Parathyroid adenoma (tissue), 2 donors: ENCODE data around the gene HOXA7.
A peak's percentile ranks its signal among the peaks of the same experiment; 100 is the strongest.

ENCODE experiments used
- H2AFZ ChIP-seq: fragments of 300-600 bp; sonication (generic); one replicate; pipeline ENCODE4 v1.7.0; 2017; ENCODE audit warnings: antibody characterized with exemption, mild to moderate bottlenecking
- H3K27ac ChIP-seq: fragments of 300-600 bp; sonication (generic); one replicate; pipeline ENCODE4 v1.7.0; 2017
- H3K27me3 ChIP-seq: fragments of 300-600 bp; sonication (generic); one replicate; pipeline ENCODE4 v1.7.0; 2017; ENCODE audit warnings: low read length; ENCODE audit not compliant: control insufficient read depth, insufficient read depth
- H3K36me3 ChIP-seq: fragments of 300-600 bp; sonication (generic); one replicate; pipeline ENCODE4 v1.7.0; 2017; ENCODE audit warnings: low read length; ENCODE audit not compliant: control insufficient read depth, insufficient read depth
- H3K4me1 ChIP-seq: fragments of 300-600 bp; sonication (generic); one replicate; pipeline ENCODE4 v1.7.0; 2017; ENCODE audit warnings: control low read depth
- H3K4me2 ChIP-seq: fragments of 300-600 bp; sonication (generic); one replicate; pipeline ENCODE4 v1.7.0; 2017; ENCODE audit warnings: low read length
- H3K4me3 ChIP-seq: fragments of 300-600 bp; sonication (generic); one replicate; pipeline ENCODE4 v1.7.0; 2017; ENCODE audit warnings: low read depth, low read length
- H3K79me2 ChIP-seq: fragments of 300-600 bp; sonication (generic); one replicate; pipeline ENCODE4 v1.7.0; 2017; ENCODE audit warnings: control low read depth
- H3K9ac ChIP-seq: fragments of 300-600 bp; sonication (generic); one replicate; pipeline ENCODE4 v1.7.0; 2017; ENCODE audit warnings: mild to moderate bottlenecking
- H3K9me3 ChIP-seq: fragments of 300-600 bp; sonication (generic); one replicate; pipeline ENCODE4 v1.7.0; 2017; ENCODE audit warnings: low read length; ENCODE audit not compliant: control insufficient read depth
- TF ChIP-seq, protein P1 (sequence below): fragments of 300-600 bp; sonication (generic); IDR thresholded peaks from one replicate; pipeline ENCODE4 v1.7.0; 2017; ENCODE audit warnings: antibody characterized with exemption, mild to moderate bottlenecking
- donor health status: primary hyperparathyroidism.

HOXA7 gene

DNA sequence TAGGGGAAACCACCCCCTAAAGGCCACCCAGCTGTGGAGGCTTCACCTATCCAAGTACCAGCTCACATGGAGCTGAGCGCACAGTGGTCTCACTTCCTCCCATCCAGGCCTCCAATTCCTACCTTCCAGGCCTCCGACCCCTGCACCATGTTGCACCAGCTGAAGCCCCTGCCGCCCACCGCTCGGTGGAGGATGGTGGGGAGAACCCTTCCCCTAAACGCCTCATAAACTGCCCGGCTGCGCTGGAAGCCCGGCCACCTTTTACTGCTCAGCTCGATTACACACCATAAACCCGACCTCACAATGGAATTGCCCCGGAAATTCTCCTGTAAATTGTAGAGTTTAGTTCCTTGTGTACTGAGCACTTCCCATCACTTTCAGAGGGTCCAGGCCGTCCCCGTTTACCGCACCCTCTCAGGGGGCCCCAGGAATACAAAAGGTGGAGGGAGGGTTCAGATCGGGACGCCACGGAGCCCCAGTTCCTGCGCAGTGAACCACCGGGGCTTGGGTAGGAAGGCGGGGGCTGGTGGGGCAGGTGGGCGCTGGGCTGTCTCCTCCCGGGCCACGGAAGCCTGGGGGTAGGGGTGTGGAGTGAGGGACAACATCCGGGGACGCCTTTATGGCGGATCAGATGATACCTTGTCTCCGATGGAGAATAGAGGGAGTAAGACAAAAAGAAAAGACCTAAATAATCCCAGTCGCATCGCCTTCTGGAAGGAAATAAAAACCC, 1.4 kb upstream of the HOXA7 start:
- Histone ChIP-seq H3K9ac (no peak overlapping the region), H3K9me3 (no peaks in the 10 kb centered on the region), H3K4me2 (no peak overlapping the region), H3K4me1 (no peaks in the 10 kb centered on the region), H3K4me3 (no peak overlapping the region), H3K27ac (no peak overlapping the region), H2AFZ (no peak overlapping the region), H3K27me3 (peaks cover 32% of the 10 kb centered on the region), H3K79me2 (no peaks in the 10 kb centered on the region), H3K36me3 (no peaks in the 10 kb centered on the region)
- TF ChIP-seq, protein P1, sequence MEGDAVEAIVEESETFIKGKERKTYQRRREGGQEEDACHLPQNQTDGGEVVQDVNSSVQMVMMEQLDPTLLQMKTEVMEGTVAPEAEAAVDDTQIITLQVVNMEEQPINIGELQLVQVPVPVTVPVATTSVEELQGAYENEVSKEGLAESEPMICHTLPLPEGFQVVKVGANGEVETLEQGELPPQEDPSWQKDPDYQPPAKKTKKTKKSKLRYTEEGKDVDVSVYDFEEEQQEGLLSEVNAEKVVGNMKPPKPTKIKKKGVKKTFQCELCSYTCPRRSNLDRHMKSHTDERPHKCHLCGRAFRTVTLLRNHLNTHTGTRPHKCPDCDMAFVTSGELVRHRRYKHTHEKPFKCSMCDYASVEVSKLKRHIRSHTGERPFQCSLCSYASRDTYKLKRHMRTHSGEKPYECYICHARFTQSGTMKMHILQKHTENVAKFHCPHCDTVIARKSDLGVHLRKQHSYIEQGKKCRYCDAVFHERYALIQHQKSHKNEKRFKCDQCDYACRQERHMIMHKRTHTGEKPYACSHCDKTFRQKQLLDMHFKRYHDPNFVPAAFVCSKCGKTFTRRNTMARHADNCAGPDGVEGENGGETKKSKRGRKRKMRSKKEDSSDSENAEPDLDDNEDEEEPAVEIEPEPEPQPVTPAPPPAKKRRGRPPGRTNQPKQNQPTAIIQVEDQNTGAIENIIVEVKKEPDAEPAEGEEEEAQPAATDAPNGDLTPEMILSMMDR = no peak

DNA sequence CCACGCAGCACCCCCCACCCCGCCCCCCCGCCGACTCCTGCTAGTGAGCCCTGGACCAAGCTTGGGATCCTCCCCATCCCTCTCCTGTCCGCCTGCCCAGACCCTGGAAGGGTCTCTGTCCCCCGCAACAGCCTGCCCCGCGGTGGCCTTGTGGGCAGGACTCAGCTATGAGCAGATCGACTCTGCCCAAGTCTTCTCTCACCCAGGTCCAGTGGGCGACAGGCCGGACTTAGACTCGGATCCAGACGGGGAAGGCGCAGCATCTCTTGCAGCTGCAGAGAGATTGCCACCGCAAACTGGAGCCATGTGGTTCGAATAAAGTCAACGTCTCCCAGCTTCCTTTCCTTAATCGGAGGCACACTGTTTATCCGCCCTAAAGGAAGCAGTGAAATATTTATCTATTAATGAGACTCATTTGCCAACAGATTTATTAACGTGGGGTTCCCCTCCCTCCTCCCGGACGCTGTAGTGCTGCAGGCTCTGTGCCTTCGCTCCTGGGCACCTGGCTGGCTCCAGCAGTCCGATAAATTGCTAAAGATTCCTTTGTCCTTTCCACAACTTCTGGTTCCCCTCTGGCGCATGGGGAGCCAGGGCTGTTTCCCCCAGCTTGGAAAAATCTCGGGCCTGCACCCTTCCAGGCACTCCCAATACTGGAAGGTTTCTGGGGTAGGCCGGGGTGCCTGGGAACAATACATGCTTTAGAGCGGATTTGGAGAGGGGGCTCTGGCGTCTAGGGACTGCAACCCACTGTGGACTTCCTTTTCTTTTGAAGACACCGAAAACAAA, 634 bp upstream of the HOXA7 start:
- Histone ChIP-seq H3K79me2 (no peaks in the 10 kb centered on the region), H3K27me3 (peaks cover 32% of the 10 kb centered on the region), H3K4me2 (no peak overlapping the region), H3K9ac (no peak overlapping the region), H3K4me3 (no peak overlapping the region), H3K9me3 (no peaks in the 10 kb centered on the region), H3K27ac (no peak overlapping the region), H2AFZ (no peak overlapping the region), H3K4me1 (no peaks in the 10 kb centered on the region), H3K36me3 (no peaks in the 10 kb centered on the region)
- TF ChIP-seq, protein P1 = no peak

DNA sequence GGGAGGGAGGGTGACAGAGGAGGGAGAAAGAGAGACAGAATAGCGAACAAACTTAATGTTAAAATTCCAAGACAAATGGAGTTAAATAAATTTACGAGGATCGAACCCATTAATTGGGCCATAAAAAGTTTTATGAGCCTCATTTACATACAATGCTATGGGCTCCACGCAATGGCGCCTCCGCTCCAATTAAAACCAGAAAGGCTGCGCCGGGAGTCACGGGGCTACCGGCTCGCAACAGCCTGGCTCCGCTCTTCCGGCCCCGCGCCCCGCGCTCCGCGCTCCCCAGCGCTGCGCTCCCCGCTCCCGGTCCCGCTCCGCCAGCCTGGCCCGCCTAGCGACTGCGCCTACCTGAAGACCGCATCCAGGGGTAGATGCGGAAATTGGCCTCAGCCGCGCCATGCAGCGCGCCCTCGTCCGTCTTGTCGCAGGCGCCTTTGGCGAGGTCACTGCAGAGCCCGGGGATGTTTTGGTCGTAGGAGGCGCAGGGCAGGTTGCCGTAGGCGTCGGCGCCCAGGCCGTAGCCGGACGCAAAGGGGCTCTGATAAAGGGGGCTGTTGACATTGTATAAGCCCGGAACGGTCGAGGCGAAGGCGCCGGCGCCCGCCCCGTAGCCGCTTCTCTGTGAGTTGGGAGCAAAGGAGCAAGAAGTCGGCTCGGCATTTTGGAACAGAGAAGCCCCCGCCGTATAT, 513 bp downstream of the HOXA7 start:
- Histone ChIP-seq H3K4me1 (no peaks in the 10 kb centered on the region), H3K36me3 (no peaks in the 10 kb centered on the region), H3K4me3 (peak overlapping the region; percentile 35), H3K9me3 (no peaks in the 10 kb centered on the region), H3K27me3 (peaks cover 32% of the 10 kb centered on the region), H3K79me2 (no peaks in the 10 kb centered on the region), H3K27ac (no peak overlapping the region), H3K9ac (no peak overlapping the region), H3K4me2 (peak overlapping the region; percentile 50), H2AFZ (no peak overlapping the region)
- TF ChIP-seq, protein P1 = no peak

DNA sequence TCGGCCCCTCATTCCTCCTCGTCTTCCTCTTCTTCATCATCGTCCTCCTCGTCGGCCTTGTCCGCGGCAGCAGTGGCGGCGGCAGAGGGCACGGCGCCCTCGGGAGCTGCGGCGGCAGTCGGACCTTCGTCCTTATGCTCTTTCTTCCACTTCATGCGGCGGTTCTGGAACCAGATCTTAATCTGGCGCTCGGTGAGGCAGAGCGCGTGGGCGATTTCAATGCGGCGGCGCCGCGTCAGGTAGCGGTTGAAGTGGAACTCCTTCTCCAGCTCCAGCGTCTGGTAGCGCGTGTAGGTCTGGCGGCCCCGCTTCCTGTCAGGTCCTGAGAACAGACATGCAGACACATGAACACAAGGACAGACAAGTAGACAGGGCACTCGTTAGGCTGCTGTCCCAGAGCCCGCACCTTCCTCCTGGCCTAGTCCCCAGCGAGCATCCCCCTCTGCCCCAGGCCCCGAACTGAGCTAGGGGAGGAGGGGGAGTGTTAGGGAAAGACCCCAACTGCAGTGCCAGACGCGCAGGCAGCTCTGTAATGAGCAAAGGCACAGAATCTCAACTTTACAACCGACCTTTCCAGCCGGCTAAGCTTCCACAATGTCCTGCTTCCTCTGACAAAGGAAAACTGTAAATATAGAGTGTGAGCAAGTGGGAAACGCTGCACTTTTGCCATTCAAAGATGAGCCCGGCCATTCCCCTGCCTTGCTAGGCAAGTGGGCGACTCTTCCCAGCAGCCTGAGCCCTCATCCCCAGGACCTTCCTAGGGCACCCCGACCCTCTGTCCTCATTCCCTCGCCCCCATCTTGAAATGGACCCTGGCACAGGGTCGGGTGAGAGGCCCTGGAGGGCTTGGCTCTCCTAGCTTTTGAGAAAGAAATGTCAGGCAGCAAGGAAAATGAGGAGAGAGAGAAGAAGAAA, 1.3 kb downstream of the HOXA7 start:
- no peak overlapping the region for H2AFZ ChIP-seq
- H3K9ac ChIP-seq = no peak overlapping the region
- H3K9me3 ChIP-seq = no peaks in the 10 kb centered on the region
- H3K36me3 ChIP-seq = no peaks in the 10 kb centered on the region
- TF ChIP-seq, protein P1 = no peak
- no peaks in the 10 kb centered on the region for H3K79me2 ChIP-seq
- no peaks in the 10 kb centered on the region for H3K4me1 ChIP-seq
- H3K4me2 ChIP-seq = peak overlapping the region; percentile 65
- H3K27me3 ChIP-seq = peaks cover 32% of the 10 kb centered on the region
- H3K27ac ChIP-seq = no peak overlapping the region
- H3K4me3 ChIP-seq = peak overlapping the region; percentile 38
